Adrenal gland (tissue), 9 donors: Measurements from ENCODE around the gene SMIM45.

Source experiments
- DNase-seq, 7 donors: peaks; one replicate each; pipeline ENCODE4 v3.0.0-alpha.2; 2019 to 2020
- H3K27ac ChIP-seq, 5 donors: fragments of 200-600 bp; sonication (generic) in 4 of 5; 1 replicate in 3 of 5; 2 replicates in 2 of 5; pipeline versions ENCODE4 v1.5.1 to v1.8.0; 2016 to 2020; ENCODE audit warnings: mild to moderate bottlenecking in 1 of 5
- H3K27me3 ChIP-seq: fragments of 200-600 bp; 2 replicates; pipeline ENCODE4 v1.8.0; 2021
- H3K36me3 ChIP-seq, 2 donors: fragments of 200-600 bp; replicated peaks in 1 of 2; 1 replicate in 1 of 2; 2 replicates in 1 of 2; pipeline versions ENCODE4 v1.5.1 to v1.8.0; 2018 to 2022
- H3K4me1 ChIP-seq, 2 donors: fragments of 200-600 bp; replicated peaks in 1 of 2; 1 replicate in 1 of 2; 2 replicates in 1 of 2; pipeline versions ENCODE4 v1.5.1 to v1.8.0; 2018 to 2021
- H3K4me3 ChIP-seq, 4 donors: fragments of 200-600 bp; sonication (generic) in 3 of 4; one replicate each; pipeline ENCODE4 v1.5.1; 2016 to 2018
- H3K9me3 ChIP-seq, 3 donors: fragments of 200-600 bp; sonication (generic) in 1 of 3; replicated peaks in 1 of 3; 1 replicate in 2 of 3; 2 replicates in 1 of 3; pipeline versions ENCODE4 v1.5.1 to v1.8.0; 2016 to 2021
- POLR2A ChIP-seq, 2 donors: fragments of 450-650 bp; IDR thresholded peaks; one replicate each; pipeline ENCODE4 v1.6.1; 2017; ENCODE audit warnings: antibody characterized with exemption in 2 of 2, mild to moderate bottlenecking in 2 of 2, moderate library complexity in 1 of 2
- WGBS, 4 donors: extraction: QIAGEN DNeasy Blood & Tissue Kit in 2 of 4; methylation state at CpG; one replicate each; pipeline versions ENCODE4 v1.1.5 to v1.1.7; 2013 to 2017; 5-methylcytosine and 5-hydroxymethylcytosine counted together
- intact Hi-C, 2 donors: fragments of 100-400 bp; cut with DNase I; formaldehyde crosslinking; loops; one replicate each; pipeline versions ENCODE4 v1.14.1 to v1.15.0; 2022 to 2023
- TF ChIP-seq, protein P1 (sequence below), 6 experiments: fragments of 450-650 bp in 4 of 6; fragments of 200-600 bp in 2 of 6; sonication (generic) in 1 of 6; IDR thresholded peaks; 1 replicate in 5 of 6; 2 replicates in 1 of 6; pipeline versions ENCODE4 v1.5.1 to v1.8.0; 2016 to 2021; ENCODE audit warnings: antibody characterized with exemption in 6 of 6, mild to moderate bottlenecking in 2 of 6, moderate library complexity in 1 of 6
- donor health status: healthy with polysubstance abuse.
- donor health status: Bipolar disorder and iron deficiency.
- donor health status: DM: yes; HTN: yes; CAD: no.
- donor health status: DM: no; HTN: no; CAD: no.
- donor health status: DM: no; HTN: no; CAD: no.

SMIM45 gene

DNA sequence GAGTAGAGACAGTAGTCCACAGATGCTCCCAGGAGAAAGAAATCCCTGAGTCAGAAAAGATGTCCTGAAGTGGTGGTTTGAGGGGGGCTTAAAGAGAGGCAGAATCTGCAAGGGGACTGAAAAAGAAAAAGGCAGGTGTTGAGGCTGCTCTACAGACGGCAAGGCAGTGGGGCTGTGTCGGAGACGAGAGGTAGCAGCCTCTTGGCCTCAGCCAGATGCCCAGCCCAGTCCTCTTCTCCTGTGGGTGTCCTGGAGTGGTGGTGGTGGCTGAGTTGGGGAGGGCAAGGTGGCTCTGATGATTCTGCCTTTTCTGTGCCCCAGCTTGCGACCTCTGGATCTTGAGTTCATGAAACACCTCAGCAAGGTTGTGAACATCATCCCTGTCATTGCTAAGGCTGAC lies 37.3 kb downstream of the SMIM45 start:
- WGBS, 4 donors = 79 to 93% (median 83%) methylated on average over 4 of the region's 4 CpGs
- Histone ChIP-seq H3K27ac (no peak overlapping the region), H3K4me3 (no peak overlapping the region), H3K9me3 (no peaks in the 10 kb centered on the region), H3K27me3 (no peaks in the 10 kb centered on the region), H3K36me3 (no peaks in the 10 kb centered on the region), H3K4me1 (no peaks in the 10 kb centered on the region)
- intact Hi-C loops = no loop called here
- DNase-seq = peak in 1 of 7 donors; percentile 21
- no peak for TF ChIP-seq POLR2A (IDR thresholded peaks at IDR 0.05)
- TF ChIP-seq, protein P1, sequence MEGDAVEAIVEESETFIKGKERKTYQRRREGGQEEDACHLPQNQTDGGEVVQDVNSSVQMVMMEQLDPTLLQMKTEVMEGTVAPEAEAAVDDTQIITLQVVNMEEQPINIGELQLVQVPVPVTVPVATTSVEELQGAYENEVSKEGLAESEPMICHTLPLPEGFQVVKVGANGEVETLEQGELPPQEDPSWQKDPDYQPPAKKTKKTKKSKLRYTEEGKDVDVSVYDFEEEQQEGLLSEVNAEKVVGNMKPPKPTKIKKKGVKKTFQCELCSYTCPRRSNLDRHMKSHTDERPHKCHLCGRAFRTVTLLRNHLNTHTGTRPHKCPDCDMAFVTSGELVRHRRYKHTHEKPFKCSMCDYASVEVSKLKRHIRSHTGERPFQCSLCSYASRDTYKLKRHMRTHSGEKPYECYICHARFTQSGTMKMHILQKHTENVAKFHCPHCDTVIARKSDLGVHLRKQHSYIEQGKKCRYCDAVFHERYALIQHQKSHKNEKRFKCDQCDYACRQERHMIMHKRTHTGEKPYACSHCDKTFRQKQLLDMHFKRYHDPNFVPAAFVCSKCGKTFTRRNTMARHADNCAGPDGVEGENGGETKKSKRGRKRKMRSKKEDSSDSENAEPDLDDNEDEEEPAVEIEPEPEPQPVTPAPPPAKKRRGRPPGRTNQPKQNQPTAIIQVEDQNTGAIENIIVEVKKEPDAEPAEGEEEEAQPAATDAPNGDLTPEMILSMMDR (IDR thresholded peaks at IDR 0.05) = no peak

DNA sequence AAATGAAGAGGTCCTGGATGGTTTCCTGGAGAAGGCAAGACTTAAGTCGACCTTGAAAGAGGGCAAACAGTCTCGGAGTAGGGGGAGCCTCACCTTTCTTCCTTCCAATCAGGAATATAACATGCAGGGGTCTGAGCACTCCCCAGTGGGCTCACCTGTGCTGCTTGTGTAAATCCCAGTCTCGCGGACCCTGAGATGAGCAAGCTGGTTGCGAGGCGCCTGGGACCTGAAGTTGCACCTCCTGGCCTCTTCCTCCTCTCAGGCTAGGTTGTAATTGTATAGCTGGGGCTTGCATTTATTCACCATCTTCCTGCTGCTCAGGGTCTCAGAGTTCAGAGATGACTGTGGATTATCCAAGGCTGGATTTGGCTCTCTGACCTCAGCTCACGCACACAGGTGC lies 39.2 kb downstream of the SMIM45 start:
- H3K4me3 ChIP-seq = no peak overlapping the region
- no peaks in the 10 kb centered on the region for H3K27me3 ChIP-seq
- H3K36me3 ChIP-seq = no peaks in the 10 kb centered on the region
- H3K9me3 ChIP-seq = no peaks in the 10 kb centered on the region
- peak in 2 of 7 donors; percentile 7 to 35 for DNase-seq
- no peaks in the 10 kb centered on the region for H3K4me1 ChIP-seq
- TF ChIP-seq POLR2A (IDR thresholded peaks at IDR 0.05) = no peak
- TF ChIP-seq, protein P1 (IDR thresholded peaks at IDR 0.05) = no peak
- intact Hi-C loops = no loop called here
- 84 to 89% (median 88%) methylated on average over 7 of the region's 7 CpGs for WGBS, 4 donors
- no peak overlapping the region for H3K27ac ChIP-seq

DNA sequence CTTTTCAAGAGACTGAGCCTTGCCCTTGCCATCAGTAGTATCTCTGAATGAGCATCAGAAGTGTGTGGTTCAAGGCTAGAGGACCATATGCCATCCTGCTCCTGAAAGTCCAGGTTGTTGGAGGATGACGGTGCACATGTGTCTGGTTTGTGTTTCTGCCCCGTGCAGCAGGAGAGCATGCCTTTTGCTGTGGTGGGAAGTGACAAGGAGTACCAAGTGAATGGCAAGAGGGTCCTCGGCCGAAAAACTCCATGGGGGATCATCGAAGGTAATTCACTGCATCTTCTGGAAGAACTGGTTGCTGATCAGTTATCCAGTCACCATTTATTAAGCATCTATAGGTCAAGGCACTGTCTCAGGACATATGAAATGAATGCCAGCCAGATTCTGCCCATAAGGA lies 40.5 kb downstream of the SMIM45 start:
- intact Hi-C loops = no loop called here
- H3K9me3 ChIP-seq = no peaks in the 10 kb centered on the region
- WGBS, 4 donors = 87 to 90% (median 89%) methylated on average over 5 of the region's 5 CpGs
- H3K36me3 ChIP-seq = no peaks in the 10 kb centered on the region
- no peaks in the 10 kb centered on the region for H3K27me3 ChIP-seq
- no peak overlapping the region for H3K27ac ChIP-seq
- H3K4me3 ChIP-seq = no peak overlapping the region
- DNase-seq = peak in 2 of 7 donors; percentile 1 to 9
- TF ChIP-seq POLR2A (IDR thresholded peaks at IDR 0.05) = no peak
- TF ChIP-seq, protein P1 (IDR thresholded peaks at IDR 0.05) = no peak
- no peaks in the 10 kb centered on the region for H3K4me1 ChIP-seq

DNA sequence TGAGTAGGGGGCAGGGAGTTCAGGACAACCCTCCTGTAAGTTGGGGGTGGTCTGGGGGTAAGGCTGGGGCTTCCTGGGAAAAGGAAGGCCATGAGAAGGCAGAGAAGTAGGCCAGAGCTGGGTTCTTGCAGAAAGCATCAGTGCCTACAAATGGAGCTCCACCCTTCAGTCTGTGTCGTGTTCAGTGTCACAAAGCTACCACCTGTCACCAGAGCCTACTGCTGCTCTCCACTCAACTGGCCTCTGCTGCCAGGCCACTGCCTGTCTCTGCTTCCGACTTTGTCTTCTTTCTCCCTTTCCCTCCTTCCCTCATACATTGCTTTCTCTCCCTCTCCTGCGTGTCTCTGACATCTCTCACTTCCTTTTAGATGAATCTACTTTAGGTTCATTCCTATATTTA lies 43.3 kb downstream of the SMIM45 start:
- H3K36me3 ChIP-seq = no peaks in the 10 kb centered on the region
- H3K4me1 ChIP-seq = peaks cover 0 to 13% of the 10 kb centered on the region in 2 donors
- H3K27ac ChIP-seq = no peak overlapping the region
- no peak overlapping the region for H3K4me3 ChIP-seq
- no peak for TF ChIP-seq POLR2A (IDR thresholded peaks at IDR 0.05)
- TF ChIP-seq, protein P1 (IDR thresholded peaks at IDR 0.05) = no peak
- no peaks in the 10 kb centered on the region for H3K9me3 ChIP-seq
- intact Hi-C loops = no loop called here
- DNase-seq = peak in 2 of 7 donors; percentile 8 to 59
- WGBS, 4 donors = 69 to 81% (median 74%) methylated on average over 3 of the region's 3 CpGs
- no peaks in the 10 kb centered on the region for H3K27me3 ChIP-seq
